Upper lobe of left lung (tissue), 4 donors: ENCODE results near the gene MIER2.

Experiments used
- CTCF ChIP-seq, 6 experiments: fragments of 450-650 bp in 4 of 6; fragments of 200-600 bp in 2 of 6; sonication (generic) in 2 of 6; IDR thresholded peaks; one replicate each; pipeline ENCODE4 v1.5.1; 2016 to 2019; ENCODE audit warnings: antibody characterized with exemption in 6 of 6
- POLR2AphosphoS5 ChIP-seq, 2 donors: sonication (generic); formaldehyde crosslinking; IDR thresholded peaks; one replicate each; pipeline ENCODE4 v1.5.1; 2017; ENCODE audit warnings: antibody characterized with exemption in 2 of 2

- TF ChIP-seq CTCF (IDR thresholded peaks at IDR 0.05) (no peak), POLR2AphosphoS5 (IDR thresholded peaks at IDR 0.05) (no peak)
Observed at GRCh38 chr19:367963-368629, 23.5 kb upstream of the MIER2 start.
